Measurements from ENCODE around the gene PIN1. TPM values are rescaled to one million over a fixed set of nuclear protein-coding genes. Genes with fewer than 3 reads are reported as not detected.
"Not testable (repeated sequence)": the region's sequence is repeated elsewhere in the genome, so short reads cannot be mapped to it uniquely, and the experiment has no call there.

The PIN1 gene
- total RNA-seq, 1 donor from 2014 or later: 114 TPM

DNA sequence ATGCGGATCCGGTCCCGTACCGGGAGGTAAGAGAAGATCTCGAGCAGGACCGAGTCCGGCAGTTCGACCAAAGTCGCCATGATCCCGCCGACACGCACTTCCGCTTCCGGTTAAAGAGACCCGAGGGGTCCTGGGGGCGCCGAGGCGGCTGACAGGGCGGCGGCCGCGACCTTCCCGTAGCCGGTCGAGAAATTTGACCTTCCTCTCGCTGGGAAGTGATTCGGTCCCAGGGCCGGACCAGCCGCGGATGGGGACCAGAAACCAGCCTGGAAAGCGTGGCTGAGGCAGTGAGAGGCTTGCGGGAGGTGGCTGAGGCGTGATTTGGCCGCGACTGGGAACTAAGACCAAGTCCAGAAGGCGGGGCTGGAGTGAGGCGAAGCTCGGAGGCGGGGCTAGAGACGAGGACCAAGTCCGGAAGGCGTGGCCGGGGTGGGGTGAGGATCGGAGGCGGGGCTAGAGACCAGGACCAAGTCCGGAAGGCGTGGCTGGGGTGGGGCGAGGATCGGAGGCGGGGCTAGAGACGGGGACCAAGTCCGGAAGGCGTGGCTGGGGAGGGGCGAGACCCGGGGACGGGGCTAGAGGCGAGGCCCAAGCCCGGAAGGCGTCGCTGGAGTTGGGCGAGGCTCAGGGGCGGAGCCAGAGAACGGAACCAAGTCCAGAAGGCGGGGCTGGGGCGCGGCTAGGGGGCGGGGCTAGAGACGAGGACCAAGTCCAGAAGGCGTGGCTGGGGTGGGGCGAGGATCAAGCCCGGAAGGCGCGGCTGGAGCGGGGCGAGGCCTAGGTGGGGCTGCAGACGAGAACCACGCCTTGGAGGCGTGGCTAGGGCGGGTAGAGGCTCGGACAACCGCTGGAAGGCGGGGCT lies 16.2 kb upstream of the PIN1 start, which contains the start of gene FBXL12:
Gene FBXL12, minus strand, starts transcription at position 346 of the 862 bp plus-strand sequence. Its CDS starts 266 bp downstream, at position 80.
- TF ChIP-seq, protein P1, sequence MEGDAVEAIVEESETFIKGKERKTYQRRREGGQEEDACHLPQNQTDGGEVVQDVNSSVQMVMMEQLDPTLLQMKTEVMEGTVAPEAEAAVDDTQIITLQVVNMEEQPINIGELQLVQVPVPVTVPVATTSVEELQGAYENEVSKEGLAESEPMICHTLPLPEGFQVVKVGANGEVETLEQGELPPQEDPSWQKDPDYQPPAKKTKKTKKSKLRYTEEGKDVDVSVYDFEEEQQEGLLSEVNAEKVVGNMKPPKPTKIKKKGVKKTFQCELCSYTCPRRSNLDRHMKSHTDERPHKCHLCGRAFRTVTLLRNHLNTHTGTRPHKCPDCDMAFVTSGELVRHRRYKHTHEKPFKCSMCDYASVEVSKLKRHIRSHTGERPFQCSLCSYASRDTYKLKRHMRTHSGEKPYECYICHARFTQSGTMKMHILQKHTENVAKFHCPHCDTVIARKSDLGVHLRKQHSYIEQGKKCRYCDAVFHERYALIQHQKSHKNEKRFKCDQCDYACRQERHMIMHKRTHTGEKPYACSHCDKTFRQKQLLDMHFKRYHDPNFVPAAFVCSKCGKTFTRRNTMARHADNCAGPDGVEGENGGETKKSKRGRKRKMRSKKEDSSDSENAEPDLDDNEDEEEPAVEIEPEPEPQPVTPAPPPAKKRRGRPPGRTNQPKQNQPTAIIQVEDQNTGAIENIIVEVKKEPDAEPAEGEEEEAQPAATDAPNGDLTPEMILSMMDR (conservative IDR thresholded peaks at IDR 0.05; ENCODE audit: low read depth, low read length): no peak
- peak; percentile 90 for DNase-seq (ENCODE audit: low read depth)
- peak within 1 kb of the TSS; percentile 94 for H3K4me3 ChIP-seq (ENCODE audit: low read depth, low read length)

GRCh38 chr19:9819596-9819909 lies 15.6 kb upstream of the PIN1 start:
- H3K4me3 ChIP-seq (ENCODE audit: low read depth, low read length): peak overlapping the region; percentile 46
- TF ChIP-seq, protein P1 (conservative IDR thresholded peaks at IDR 0.05; ENCODE audit: low read depth, low read length): no peak
- DNase-seq (ENCODE audit: low read depth): no peak

GRCh38 chr19:9820034-9820433 lies 15.1 kb upstream of the PIN1 start:
- peak overlapping the region; percentile 46 for H3K4me3 ChIP-seq (ENCODE audit: low read depth, low read length)
- not testable (repeated sequence) for DNase-seq (ENCODE audit: low read depth)

GRCh38 chr19:9823816-9824215 lies 11.3 kb upstream of the PIN1 start:
- TF ChIP-seq, protein P1 (conservative IDR thresholded peaks at IDR 0.05; ENCODE audit: low read depth, low read length): no peak
- no peak for DNase-seq (ENCODE audit: low read depth)
- H3K4me3 ChIP-seq (ENCODE audit: low read depth, low read length): no peak overlapping the region

- DNase-seq (ENCODE audit: low read depth): peak; percentile 35
- TF ChIP-seq, protein P1 (conservative IDR thresholded peaks at IDR 0.05; ENCODE audit: low read depth, low read length): no peak
- H3K4me3 ChIP-seq (ENCODE audit: low read depth, low read length): peak within 1 kb of the TSS; percentile 74
Measured at GRCh38 chr19:9827289-9828238, 7.6 kb upstream of the PIN1 start, which contains the start of gene UBL5. TSS of gene UBL5 (plus strand) at chr19:9827918. CDS start at chr19:9828338, 420 bp downstream.

GRCh38 chr19:9828551-9829063 lies 6.5 kb upstream of the PIN1 start:
- TF ChIP-seq, protein P1 (conservative IDR thresholded peaks at IDR 0.05; ENCODE audit: low read depth, low read length): no peak
- DNase-seq (ENCODE audit: low read depth): no peak
- peak overlapping the region; percentile 74 for H3K4me3 ChIP-seq (ENCODE audit: low read depth, low read length)

GRCh38 chr19:9834307-9834725 lies 802 bp upstream of the PIN1 start:
- TF ChIP-seq, protein P1 (conservative IDR thresholded peaks at IDR 0.05; ENCODE audit: low read depth, low read length): no peak
- H3K4me3 ChIP-seq (ENCODE audit: low read depth, low read length): peak overlapping the region; percentile 82
- DNase-seq (ENCODE audit: low read depth): no peak

Measured in epithelial cell of proximal tubule (primary cell).